ENCODE results near the gene ABAT. TPM values are rescaled to one million over a fixed set of nuclear protein-coding genes. Genes with fewer than 3 reads are reported as not detected.

Gene ABAT
- total RNA-seq, 1 experiment from 2014 or later, result 4.7 TPM

DNA sequence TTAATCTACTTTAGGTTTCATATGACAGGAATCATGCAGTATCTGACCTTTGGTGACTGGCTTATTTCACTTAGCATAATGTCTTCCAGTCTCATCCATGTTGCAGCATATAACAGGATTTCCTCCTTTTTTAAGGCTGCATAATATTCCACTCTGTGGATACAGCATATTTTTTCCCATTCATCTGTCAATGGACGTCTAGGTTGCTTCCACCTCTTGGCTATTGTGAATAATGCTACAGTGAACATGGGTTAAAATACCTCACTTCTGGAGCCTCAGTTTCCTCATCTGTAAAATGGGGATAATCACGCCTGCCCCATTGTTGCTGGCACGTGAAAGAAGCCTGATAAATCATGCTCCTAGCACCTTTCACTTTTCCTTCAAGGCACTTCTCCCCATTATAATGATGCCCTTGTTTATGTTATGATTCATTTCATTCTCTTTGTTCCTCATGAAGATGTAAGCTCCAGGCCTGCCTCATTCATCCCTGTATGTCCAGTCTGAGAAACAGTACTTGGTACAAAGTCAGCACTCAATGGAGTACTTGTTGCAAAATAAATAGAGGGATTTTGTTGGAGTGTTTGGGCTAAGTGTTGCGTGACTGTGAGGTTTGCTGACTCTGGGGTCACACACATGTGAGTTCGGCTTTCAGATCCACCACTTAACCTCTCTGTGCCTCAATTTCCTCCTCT is 59.6 kb downstream of the ABAT start:
- intact Hi-C loops (cut with micrococcal nuclease), result no loop called here
- BruUV-seq (replicated peaks), result no TSS peak

More for the DNA sequence above, 59.6 kb downstream of the ABAT start:
- no peak for ATAC-seq
- H3K27me3 ChIP-seq (ENCODE audit: insufficient read depth, low read length), result no peaks in the 10 kb centered on the region
- H3K4me3 ChIP-seq (replicated peaks in 1 of 2; ENCODE audit: low read depth in 1 of 2, low read length in 2 of 2), result no peak overlapping the region
- ChIA-PET CTCF (no interaction called here), POLR2A (no interaction called here), RAD21 (ENCODE audit: low non-redundant PET in 1 of 2, low total read pairs in 2 of 2, uncharacterized antibody in 2 of 2, unreplicated experiment in 2 of 2) (no interaction called here)
- H3K27ac ChIP-seq (ENCODE audit: low read depth, low read length), result no peak overlapping the region
- no peaks in the 10 kb centered on the region for H3K36me3 ChIP-seq (ENCODE audit: control insufficient read depth in 1 of 2, insufficient read depth in 2 of 2, low read length in 2 of 2)
- H3K79me2 ChIP-seq (ENCODE audit: insufficient read depth, low read length), result no peaks in the 10 kb centered on the region
- no peak overlapping the region for H3K4me2 ChIP-seq (ENCODE audit: low read length)
- no peak for DNase-seq (ENCODE audit: low read depth, low spot score)
- H3K4me1 ChIP-seq (ENCODE audit: control insufficient read depth in 1 of 2, insufficient read depth in 2 of 2, low read length in 2 of 2), result no peaks in the 10 kb centered on the region
- no peak overlapping the region for H2AFZ ChIP-seq (ENCODE audit: low read depth, low read length, poor library complexity, severe bottlenecking)
- no peaks in the 10 kb centered on the region for H3K9me3 ChIP-seq (ENCODE audit: control insufficient read depth in 1 of 2, insufficient read depth in 1 of 2, low read depth in 1 of 2, low read length in 2 of 2)
- no peak for TF ChIP-seq POLR2AphosphoS5 (IDR thresholded peaks at IDR 0.05; ENCODE audit: low read depth, low read length)
- no peak for TF ChIP-seq TCF7L2 (IDR thresholded peaks at IDR 0.05; ENCODE audit: borderline replicate concordance, extremely low read depth, insufficient read depth, insufficient read length)
- TF ChIP-seq CEBPB (IDR thresholded peaks at IDR 0.05; ENCODE audit: low read depth), result no peak
- TF ChIP-seq ATF3 (IDR thresholded peaks at IDR 0.05), result no peak
- no peak for TF ChIP-seq EZH2 (IDR thresholded peaks at IDR 0.05)
- TF ChIP-seq FOSL1 (IDR thresholded peaks at IDR 0.05; ENCODE audit: low read depth), result no peak
- no peak for TF ChIP-seq SIN3A (IDR thresholded peaks at IDR 0.05; ENCODE audit: low read depth)
- TF ChIP-seq CBX3 (IDR thresholded peaks at IDR 0.05; ENCODE audit: low read depth), result no peak
- TF ChIP-seq ZFX (IDR thresholded peaks at IDR 0.05), result no peak
- TF ChIP-seq RAD21 (IDR thresholded peaks at IDR 0.05; ENCODE audit: low read depth), result no peak
- no peak for TF ChIP-seq EGR1 (IDR thresholded peaks at IDR 0.05; ENCODE audit: low read depth)
- no peak for TF ChIP-seq YY1 (IDR thresholded peaks at IDR 0.05; ENCODE audit: extremely low read depth, insufficient replicate concordance, low read depth, low read length)
- no peak for TF ChIP-seq CTCF (IDR thresholded peaks at IDR 0.05 in 2 of 3, conservative IDR thresholded peaks at IDR 0.05 in 1 of 3; ENCODE audit: borderline replicate concordance in 1 of 3, insufficient read depth in 1 of 3, low read depth in 2 of 3, low read length in 2 of 3)
- no peak for TF ChIP-seq EZH2phosphoT487 (IDR thresholded peaks at IDR 0.05; ENCODE audit: borderline replicate concordance)
- no peak for TF ChIP-seq JUND (IDR thresholded peaks at IDR 0.05)
- TF ChIP-seq POLR2A (IDR thresholded peaks at IDR 0.05; ENCODE audit: borderline replicate concordance, extremely low read depth, insufficient read depth, insufficient read length), result no peak
- no peak for TF ChIP-seq SRF (IDR thresholded peaks at IDR 0.05; ENCODE audit: low read depth)
- TF ChIP-seq SP1 (IDR thresholded peaks at IDR 0.05; ENCODE audit: low read depth), result no peak
- H3K9me2 ChIP-seq (ENCODE audit: insufficient read depth), result no peaks in the 10 kb centered on the region
- no peak overlapping the region for H3K9ac ChIP-seq (ENCODE audit: low read length)
- H4K20me1 ChIP-seq (ENCODE audit: insufficient read depth), result no peaks in the 10 kb centered on the region
